Measurements from ENCODE around the gene POLR2F.

POLR2F gene

GRCh38 chr22:37920126-37920525 is 33.4 kb upstream of the POLR2F start:
- TF ChIP-seq CTCF (IDR thresholded peaks at IDR 0.05) = no peak

DNA sequence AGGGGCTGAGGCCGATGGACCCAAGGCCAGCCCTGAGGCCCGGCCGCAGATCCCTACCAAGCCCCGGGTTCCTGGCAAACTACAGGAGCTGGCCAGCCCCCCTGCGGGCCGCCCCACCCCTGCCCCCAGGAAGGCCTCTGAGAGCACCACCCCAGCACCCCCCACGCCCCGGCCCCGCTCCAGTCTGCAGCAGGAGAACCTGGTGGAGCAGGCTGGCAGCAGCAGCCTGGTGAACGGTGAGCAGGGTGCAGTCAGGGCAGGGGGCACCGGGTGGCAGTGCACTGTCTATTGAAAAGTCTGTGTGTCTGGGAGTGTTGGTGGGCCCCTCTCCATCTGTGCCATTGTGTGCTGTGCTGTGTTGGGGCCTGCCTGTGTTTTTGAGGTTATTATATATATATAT is 31.3 kb upstream of the POLR2F start:
- no peak for TF ChIP-seq CTCF (IDR thresholded peaks at IDR 0.05)

- TF ChIP-seq CTCF (IDR thresholded peaks at IDR 0.05) = no peak
Observed at GRCh38 chr22:37923927-37924326, 29.6 kb upstream of the POLR2F start.

DNA sequence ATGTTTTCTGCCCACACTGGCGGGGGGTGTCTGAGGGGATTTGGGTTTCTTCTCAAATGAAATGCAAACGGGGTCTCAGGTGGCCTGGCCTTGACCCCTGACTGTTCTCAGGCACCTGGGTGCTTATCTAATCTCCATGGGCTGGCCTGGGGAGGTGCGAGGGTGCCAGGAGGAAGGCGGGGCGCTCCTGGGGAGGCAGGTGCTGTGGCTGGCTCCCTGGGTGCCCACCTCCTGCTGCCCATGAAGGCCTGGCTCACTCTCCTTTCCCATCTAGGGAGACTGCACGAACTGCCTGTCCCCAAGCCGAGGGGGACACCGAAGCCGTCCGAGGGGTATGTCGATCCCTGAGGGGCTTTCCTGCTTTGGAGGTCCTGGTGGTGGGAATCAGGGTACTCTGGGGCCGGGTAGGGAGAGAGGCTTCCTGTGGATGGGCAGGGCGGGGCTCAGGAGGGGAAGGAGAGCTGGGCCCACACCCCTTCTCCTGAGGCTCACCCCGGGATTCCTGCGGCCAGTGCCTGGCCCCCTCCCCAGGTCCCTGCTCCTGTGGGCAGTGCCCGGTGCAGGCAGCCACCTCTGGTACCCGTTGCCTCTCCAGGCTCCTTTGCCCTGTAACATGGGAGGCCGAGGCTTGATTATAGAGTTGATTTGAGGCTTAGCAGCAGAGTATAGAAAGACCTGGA is 29.0 kb upstream of the POLR2F start:
- TF ChIP-seq CTCF (IDR thresholded peaks at IDR 0.05) = no peak

DNA sequence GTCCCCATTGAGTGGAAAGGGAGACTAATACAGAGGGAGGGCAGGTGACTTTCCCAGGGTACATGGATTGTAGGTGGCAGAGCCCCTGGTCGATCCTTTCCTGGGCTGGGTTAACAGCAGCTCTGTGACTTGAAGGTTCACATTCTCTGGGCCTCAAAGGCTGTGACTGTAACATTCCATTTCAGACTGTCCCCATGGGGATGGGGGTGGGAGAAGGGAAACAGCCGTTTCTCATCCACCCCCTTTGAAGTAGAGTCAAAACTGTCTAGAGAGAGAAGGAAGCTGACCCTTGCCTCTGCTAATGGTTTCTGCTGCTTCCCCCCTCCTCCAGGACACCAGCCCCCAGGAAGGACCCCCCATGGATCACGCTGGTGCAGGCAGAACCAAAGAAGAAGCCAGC is 28.2 kb upstream of the POLR2F start:
- TF ChIP-seq CTCF (IDR thresholded peaks at IDR 0.05) = no peak

GRCh38 chr22:37925767-37926166 is 27.7 kb upstream of the POLR2F start:
- TF ChIP-seq CTCF (IDR thresholded peaks at IDR 0.05) = no peak

- no peak for TF ChIP-seq CTCF (IDR thresholded peaks at IDR 0.05)
Observed at GRCh38 chr22:37926358-37926757, 27.1 kb upstream of the POLR2F start.
